ENCODE measurements around the gene CALN1. TPM values are rescaled to one million over a fixed set of nuclear protein-coding genes. Genes with fewer than 3 reads are reported as not detected.

CALN1 gene
- total and polyA plus RNA-seq, 9 of the 15 experiments (the other 6 are each of a cell fraction or from before 2014, with no cell fraction given): 1.4 to 7.5 (median 3.3) TPM

- DNase-seq (ENCODE audit: extremely low read depth in 1 of 4, low spot score in 3 of 4) (no peak), FAIRE-seq (no peak), ATAC-seq (no peak)
- in situ Hi-C loops (cut with MboI) (no loop called here), intact Hi-C loops (cut with micrococcal nuclease) (no loop called here)
- Histone ChIP-seq H2AFZ (ENCODE audit: low read depth, low read length) (peak overlapping the region; percentile 1; the same call in 1 of the 2 replicates), H3K4me3 (no peak overlapping the region), H3K4me1 (replicated peaks in 1 of 2; ENCODE audit: control insufficient read depth in 2 of 2, insufficient read depth in 2 of 2, low read length in 2 of 2) (peaks cover 0 to 4% of the 10 kb centered on the region in 2 experiments; a peak in 1 of 5 replicates), H3K9me3 (replicated peaks; ENCODE audit: control insufficient read depth, insufficient read depth, low read depth, low read length) (no peaks in the 10 kb centered on the region), H3K79me2 (ENCODE audit: control insufficient read depth, insufficient read depth, low read length) (no peaks in the 10 kb centered on the region), H4K20me1 (replicated peaks; ENCODE audit: control insufficient read depth, insufficient read depth, low read length) (no peaks in the 10 kb centered on the region), H3K9me1 (ENCODE audit: control insufficient read depth, insufficient read depth, low read length) (peaks cover 2% of the 10 kb centered on the region), H3K27me3 (ENCODE audit: control insufficient read depth in 2 of 2, insufficient read depth in 2 of 2, low read length in 2 of 2) (peaks cover 0 to 7% of the 10 kb centered on the region in 2 experiments; a peak in 2 of 5 replicates), H3K9ac (ENCODE audit: insufficient read depth in 1 of 2, low read depth in 2 of 2, low read length in 2 of 2) (no peak overlapping the region), H3K4me2 (ENCODE audit: insufficient read depth, low read length) (no peak overlapping the region), H3K27ac (ENCODE audit: extremely low read depth, low read depth, low read length) (no peak overlapping the region), H3K36me3 (ENCODE audit: control insufficient read depth, insufficient read depth, low read length) (no peaks in the 10 kb centered on the region)
- WGBS (ENCODE audit: insufficient coverage, low coverage, missing lambda C conversion rate): 5% methylated on average over 3 of the region's 3 CpGs
- BruUV-seq (replicated peaks): no TSS peak
- POLR2A ChIA-PET: interaction anchor here (0.6 kb wide), 1 partner anchor 128 kb away, joined by 3 read pairs; no protein-coding TSS in a partner anchor
- TF ChIP-seq ZNF778 (CRISPR knock-in tag; IDR thresholded peaks at IDR 0.05) (no peak), C11orf30 (IDR thresholded peaks at IDR 0.05; ENCODE audit: low read depth) (peak; percentile 81), NFE2 (IDR thresholded peaks at IDR 0.05; ENCODE audit: low read depth) (peak; percentile 74), MAFF (IDR thresholded peaks at IDR 0.05; ENCODE audit: low read length) (peak; percentile 41; the same call in 1 of the 2 replicates), KDM4B (IDR thresholded peaks at IDR 0.05; ENCODE audit: borderline replicate concordance in 2 of 2, low read depth in 1 of 2) (no peak), ZBTB17 (CRISPR knock-in tag; IDR thresholded peaks at IDR 0.05) (no peak), MAFG (tag; conservative IDR thresholded peaks at IDR 0.05) (peak; percentile 67), RB1 (IDR thresholded peaks at IDR 0.05; ENCODE audit: low read depth) (peak; percentile 38; the same call in 1 of the 2 replicates), MAFK (IDR thresholded peaks at IDR 0.05; ENCODE audit: low read length) (peak; percentile 58; the same call in 1 of the 2 replicates), NFE2L1 (tag; IDR thresholded peaks at IDR 0.05; ENCODE audit: borderline replicate concordance, low read depth) (peak; percentile 51; the same call in 1 of the 2 replicates), XRCC4 (IDR thresholded peaks at IDR 0.05; ENCODE audit: extremely low read depth, insufficient read depth, insufficient read length) (no peak), ZNF316 (IDR thresholded peaks at IDR 0.05) (peak; percentile 86)
- CTCF ChIA-PET (ENCODE audit: low intra/inter-chr PET ratio): interaction anchor here (0.9 kb wide), 1 partner anchor 13 kb away, joined by 4 read pairs; no protein-coding TSS in a partner anchor
Observed at GRCh38 chr7:72211175-72211574, 201.0 kb downstream of the CALN1 start.
